Fibroblast of villous mesenchyme (primary cell): ENCODE data around the gene DHRSX. TPM values are rescaled to one million over a fixed set of nuclear protein-coding genes. Genes with fewer than 3 reads are reported as not detected.
"Not testable (repeated sequence)": the region's sequence is repeated elsewhere in the genome, so short reads cannot be mapped to it uniquely, and the experiment has no call there.

Experiments used
- DNase-seq: peaks from one replicate; pipeline ENCODE4 v3.0.0-alpha.2; 2010; ENCODE audit warnings: low read depth
- H3K4me3 ChIP-seq: 2 replicates; pipeline ENCODE4 v1.5.1; 2011; ENCODE audit warnings: low read depth, mild to moderate bottlenecking, low read length
- total RNA-seq: library from RNA; depleted of rRNA; stranded (reverse); fragments of >200 nt; gene quantifications from 2 replicates; pipeline ENCODE4 v1.2.3, GENCODE V29; 2012
- TF ChIP-seq, protein P1 (sequence below): IDR thresholded peaks from 2 replicates; pipeline ENCODE4 v1.5.1; 2012; ENCODE audit warnings: low read depth, mild to moderate bottlenecking, low read length; ENCODE audit not compliant: insufficient read depth

The DHRSX gene
- total RNA-seq, 1 donor = 24.6 TPM

DNA sequence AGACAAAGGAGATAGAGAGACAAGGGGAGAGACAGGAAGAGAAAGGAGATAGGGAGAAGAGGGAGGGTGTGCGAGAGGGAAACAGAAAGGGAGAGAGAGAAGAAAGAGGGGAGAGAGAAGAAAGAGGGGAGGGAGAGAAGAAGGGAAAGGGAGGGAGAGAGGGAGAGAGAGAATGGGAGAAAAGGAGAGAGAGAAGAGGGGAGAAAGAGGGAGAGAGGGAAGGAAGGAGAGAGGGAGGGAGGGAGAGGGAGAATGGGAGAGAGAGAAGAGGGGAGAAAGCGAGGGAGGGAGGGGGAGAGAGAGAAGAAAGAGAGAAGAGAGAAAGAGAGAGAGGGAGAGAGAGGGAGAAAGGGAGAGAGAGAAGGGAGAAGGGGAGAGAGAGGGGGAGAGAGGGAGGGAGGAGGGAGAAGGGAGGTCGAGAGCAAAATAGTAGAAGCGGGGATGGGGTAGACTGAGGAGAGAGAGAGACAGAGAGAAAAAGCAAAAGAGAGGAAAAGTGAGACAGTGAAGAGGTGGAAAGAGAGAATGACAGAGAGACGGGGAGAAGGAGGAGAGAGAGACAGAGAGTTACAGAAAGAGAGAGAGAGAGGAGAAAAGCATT is 218.2 kb downstream of the DHRSX start:
- DNase-seq = no peak
- TF ChIP-seq, protein P1, sequence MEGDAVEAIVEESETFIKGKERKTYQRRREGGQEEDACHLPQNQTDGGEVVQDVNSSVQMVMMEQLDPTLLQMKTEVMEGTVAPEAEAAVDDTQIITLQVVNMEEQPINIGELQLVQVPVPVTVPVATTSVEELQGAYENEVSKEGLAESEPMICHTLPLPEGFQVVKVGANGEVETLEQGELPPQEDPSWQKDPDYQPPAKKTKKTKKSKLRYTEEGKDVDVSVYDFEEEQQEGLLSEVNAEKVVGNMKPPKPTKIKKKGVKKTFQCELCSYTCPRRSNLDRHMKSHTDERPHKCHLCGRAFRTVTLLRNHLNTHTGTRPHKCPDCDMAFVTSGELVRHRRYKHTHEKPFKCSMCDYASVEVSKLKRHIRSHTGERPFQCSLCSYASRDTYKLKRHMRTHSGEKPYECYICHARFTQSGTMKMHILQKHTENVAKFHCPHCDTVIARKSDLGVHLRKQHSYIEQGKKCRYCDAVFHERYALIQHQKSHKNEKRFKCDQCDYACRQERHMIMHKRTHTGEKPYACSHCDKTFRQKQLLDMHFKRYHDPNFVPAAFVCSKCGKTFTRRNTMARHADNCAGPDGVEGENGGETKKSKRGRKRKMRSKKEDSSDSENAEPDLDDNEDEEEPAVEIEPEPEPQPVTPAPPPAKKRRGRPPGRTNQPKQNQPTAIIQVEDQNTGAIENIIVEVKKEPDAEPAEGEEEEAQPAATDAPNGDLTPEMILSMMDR = no peak
- H3K4me3 ChIP-seq = no peak overlapping the region

DNA sequence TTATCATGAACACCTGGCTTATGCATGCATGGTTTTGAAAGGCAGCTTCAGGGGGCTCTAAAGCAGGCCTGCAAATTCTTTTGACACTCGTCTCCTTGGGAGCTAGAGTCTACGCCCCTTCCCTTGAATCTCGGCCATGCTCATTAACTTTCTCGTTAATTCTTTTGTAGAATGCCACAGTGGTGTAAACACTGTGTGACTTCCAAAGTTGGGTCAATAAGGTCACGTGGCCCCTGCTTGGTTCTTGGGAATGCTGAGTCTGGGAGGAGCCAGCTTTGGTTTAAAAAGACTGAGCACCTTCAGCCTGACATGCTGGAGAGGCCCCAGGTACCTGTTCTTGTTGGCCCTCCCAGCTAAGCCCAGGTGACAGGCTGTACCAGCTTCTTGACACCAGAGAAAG is 228.4 kb downstream of the DHRSX start:
- TF ChIP-seq, protein P1 = no peak
- H3K4me3 ChIP-seq = no peak overlapping the region
- peak; percentile 4 for DNase-seq

DNA sequence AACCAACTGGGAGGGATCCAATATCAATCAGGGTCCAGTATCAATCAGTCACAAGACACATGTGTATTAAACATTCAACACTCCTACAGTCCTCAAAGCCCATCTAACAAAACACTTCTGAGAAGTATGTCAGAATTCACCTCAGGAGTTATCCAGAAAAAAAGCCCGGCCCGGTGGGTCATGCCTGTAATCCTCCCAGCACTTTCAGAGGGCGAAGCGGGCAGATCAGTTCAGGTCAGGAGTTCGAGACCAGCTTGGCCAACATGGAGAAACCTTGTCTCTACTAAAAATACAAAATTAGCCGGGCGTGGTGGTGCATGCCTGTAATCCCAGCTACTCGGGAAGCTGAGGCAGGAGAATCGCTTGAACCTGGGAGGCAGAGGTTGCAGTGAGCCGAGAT is 229.2 kb downstream of the DHRSX start:
- not testable (repeated sequence) for H3K4me3 ChIP-seq, DNase-seq

DNA sequence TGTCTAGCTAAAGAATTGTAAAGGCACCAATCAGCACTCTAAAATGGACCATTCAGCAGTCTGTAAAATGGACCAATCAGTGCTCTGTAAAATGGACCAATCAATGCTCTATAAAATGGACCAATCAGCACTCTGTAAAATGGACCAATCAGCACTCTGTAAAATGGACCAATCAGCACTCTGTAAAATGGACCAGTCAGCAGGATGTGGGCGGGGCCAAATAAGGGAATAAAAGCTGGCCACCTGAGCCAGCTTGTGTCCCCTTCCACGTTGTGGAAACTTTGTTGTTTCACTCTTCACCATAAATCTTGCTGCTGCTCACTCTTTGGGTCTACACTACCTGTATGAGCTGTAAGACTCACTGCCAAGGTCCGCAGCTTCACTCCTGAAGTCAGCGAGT is 230.0 kb downstream of the DHRSX start:
- H3K4me3 ChIP-seq, DNase-seq: not testable (repeated sequence)

DNA sequence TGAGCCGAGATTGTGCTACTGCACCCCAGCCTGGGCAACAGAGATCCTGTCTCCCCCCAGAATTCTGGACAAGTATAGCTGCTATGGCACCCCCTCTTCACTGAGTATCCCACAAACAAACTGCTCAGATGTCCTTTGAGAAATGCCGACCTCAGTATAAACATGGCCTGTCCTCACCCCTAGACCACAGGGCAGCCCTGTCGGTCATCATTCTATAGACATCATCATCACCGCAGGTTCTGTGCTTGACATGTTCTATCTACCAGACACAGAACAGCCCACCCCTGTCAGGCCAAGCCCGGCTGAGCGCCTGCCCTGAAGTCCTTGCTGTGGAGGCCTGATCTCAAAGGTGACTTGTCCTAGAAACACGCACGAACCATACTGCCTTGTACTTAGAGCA is 232.9 kb downstream of the DHRSX start:
- DNase-seq = no peak
- TF ChIP-seq, protein P1 = no peak
- no peak overlapping the region for H3K4me3 ChIP-seq

DNA sequence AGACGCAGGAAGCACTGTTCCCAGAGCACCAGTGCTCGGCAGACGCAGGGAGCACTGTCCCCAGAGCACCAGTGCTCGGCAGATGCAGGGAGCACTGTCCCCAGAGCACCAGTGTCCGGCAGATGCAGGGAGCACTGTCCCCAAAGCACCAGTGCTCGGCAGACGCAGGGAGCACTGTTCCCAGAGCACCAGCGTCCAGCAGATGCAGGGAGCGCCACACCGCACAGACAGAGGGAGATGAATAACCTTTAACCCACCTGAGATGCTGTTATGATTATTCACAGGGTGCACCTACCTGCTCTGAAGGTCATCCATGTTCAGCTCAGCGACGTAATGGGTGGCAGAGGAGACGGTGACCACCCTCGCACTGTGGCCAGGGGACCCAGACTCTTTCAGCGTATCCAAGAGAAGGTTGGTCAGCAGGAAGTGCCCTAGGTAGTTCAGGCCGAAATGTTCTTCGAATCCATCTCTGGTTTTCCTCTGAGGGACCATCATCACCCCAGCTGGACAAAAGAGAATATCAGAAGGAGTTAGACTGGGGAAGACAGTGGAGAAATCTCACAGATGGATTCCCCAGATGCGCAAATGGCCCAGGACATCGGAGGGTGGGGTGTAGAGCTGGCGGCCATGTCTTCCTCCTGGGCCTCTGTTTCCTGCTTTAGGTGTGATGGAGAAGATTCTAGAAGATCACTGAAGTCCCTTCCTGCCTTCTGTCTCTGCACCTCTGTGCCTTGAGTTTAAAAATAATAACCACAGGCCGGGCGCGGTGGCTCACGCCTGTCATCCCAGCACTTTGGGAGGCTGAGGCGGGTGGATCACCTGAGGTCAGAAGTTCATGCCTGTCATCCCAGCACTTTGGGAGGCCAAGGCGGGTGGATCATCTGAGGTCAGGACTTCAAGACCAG is 234.1 kb downstream of the DHRSX start:
- H3K4me3 ChIP-seq = no peak overlapping the region
- no peak for DNase-seq
- TF ChIP-seq, protein P1 = no peak

DNA sequence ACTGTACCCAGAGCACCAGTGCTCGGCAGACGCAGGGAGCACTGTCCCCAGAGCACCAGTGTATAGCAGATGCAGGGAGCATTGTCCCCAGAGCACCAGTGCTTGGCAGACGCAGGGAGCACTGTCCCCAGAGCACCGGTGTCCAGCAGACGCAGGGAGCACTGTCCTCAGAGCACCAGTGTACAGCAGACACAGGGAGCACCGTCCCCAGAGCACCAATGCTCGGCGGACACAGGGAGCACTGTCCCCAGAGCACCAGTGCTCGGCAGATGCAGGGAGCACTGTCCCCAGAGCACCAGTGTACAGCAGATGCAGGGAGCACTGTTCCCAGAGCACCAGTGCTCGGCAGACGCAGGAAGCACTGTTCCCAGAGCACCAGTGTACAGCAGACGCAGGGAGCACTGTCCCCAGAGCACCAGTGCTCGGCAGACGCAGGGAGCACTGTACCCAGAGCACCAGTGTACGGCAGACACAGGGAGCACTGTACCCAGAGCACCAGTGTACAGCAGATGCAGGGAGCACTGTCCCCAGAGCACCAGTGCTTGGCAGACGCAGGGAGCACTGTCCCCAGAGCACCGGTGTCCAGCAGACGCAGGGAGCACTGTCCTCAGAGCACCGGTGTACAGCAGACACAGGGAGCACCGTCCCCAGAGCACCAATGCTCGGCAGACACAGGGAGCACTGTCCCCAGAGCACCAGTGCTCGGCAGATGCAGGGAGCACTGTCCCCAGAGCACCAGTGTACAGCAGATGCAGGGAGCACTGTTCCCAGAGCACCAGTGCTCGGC is 234.9 kb downstream of the DHRSX start:
- not testable (repeated sequence) for DNase-seq, H3K4me3 ChIP-seq
